HTERT RPE-1 (cell line): ENCODE data around the gene EVC2.

ENCODE experiments used
- in situ Hi-C: fragments of 300-500 bp; cut with MboI; formaldehyde crosslinking; loops from 4 replicates; pipeline ENCODE4 v1.14.3; 2020; ENCODE audit warnings: low sequenced_read_pairs

EVC2 gene

GRCh38 chr4:5708449-5709206, at the start of gene EVC2:
Gene EVC2 (minus strand): TSS chr4:5708559. CDS start chr4:5708513, 46 bp downstream.
- in situ Hi-C loops = no loop called here

GRCh38 chr4:5757954-5758353, 49.6 kb upstream of the EVC2 start:
- in situ Hi-C loops = no loop called here

- in situ Hi-C loops = no loop called here
Observed at GRCh38 chr4:5757536-5757935, 49.2 kb upstream of the EVC2 start.

- in situ Hi-C loops = no loop called here
Observed at GRCh38 chr4:5757091-5757490, 48.7 kb upstream of the EVC2 start.

GRCh38 chr4:5756271-5756670, 47.9 kb upstream of the EVC2 start:
- in situ Hi-C loops = no loop called here

- in situ Hi-C loops = no loop called here
Observed at GRCh38 chr4:5755679-5756078, 47.3 kb upstream of the EVC2 start.

GRCh38 chr4:5755161-5755560, 46.8 kb upstream of the EVC2 start:
- in situ Hi-C loops = no loop called here

GRCh38 chr4:5754529-5754881, 46.1 kb upstream of the EVC2 start:
- in situ Hi-C loops = no loop called here

- in situ Hi-C loops = no loop called here
Observed at GRCh38 chr4:5753766-5754528, 45.6 kb upstream of the EVC2 start.

GRCh38 chr4:5753366-5753765, 45.0 kb upstream of the EVC2 start:
- in situ Hi-C loops = no loop called here

- in situ Hi-C loops = no loop called here
Observed at GRCh38 chr4:5752376-5753184, 44.2 kb upstream of the EVC2 start.

- in situ Hi-C loops = no loop called here
Observed at GRCh38 chr4:5751666-5752375, 43.5 kb upstream of the EVC2 start.

- in situ Hi-C loops = no loop called here
Observed at GRCh38 chr4:5750946-5751665, 42.7 kb upstream of the EVC2 start.

GRCh38 chr4:5750052-5750945, 41.9 kb upstream of the EVC2 start:
- in situ Hi-C loops = no loop called here

GRCh38 chr4:5749568-5749967, 41.2 kb upstream of the EVC2 start:
- in situ Hi-C loops = no loop called here

- in situ Hi-C loops = no loop called here
Observed at GRCh38 chr4:5747738-5748375, 39.5 kb upstream of the EVC2 start.

GRCh38 chr4:5746829-5747737, 38.7 kb upstream of the EVC2 start:
- in situ Hi-C loops = no loop called here

GRCh38 chr4:5746250-5746649, 37.9 kb upstream of the EVC2 start:
- in situ Hi-C loops = no loop called here
